IPS-18a (cell line): ENCODE data around the gene SPATA25.
"Not testable (repeated sequence)": the region's sequence is repeated elsewhere in the genome, so short reads cannot be mapped to it uniquely, and the experiment has no call there.

Experiments used
- H3K27ac ChIP-seq: one replicate; pipeline ENCODE4 v1.5.1; 2013; ENCODE audit warnings: low read length
- H3K27me3 ChIP-seq: one replicate; pipeline ENCODE4 v1.6.1; 2013; ENCODE audit warnings: mild to moderate bottlenecking, low read length; ENCODE audit not compliant: control insufficient read depth, insufficient read depth
- H3K36me3 ChIP-seq: one replicate; pipeline ENCODE4 v1.6.1; 2013; ENCODE audit warnings: low read depth, low read length; ENCODE audit not compliant: control insufficient read depth
- H3K4me1 ChIP-seq: one replicate; pipeline ENCODE4 v1.6.1; 2013; ENCODE audit warnings: low read depth, low read length; ENCODE audit not compliant: control insufficient read depth
- H3K4me3 ChIP-seq: one replicate; pipeline ENCODE4 v1.5.1; 2013; ENCODE audit warnings: low read length
- H3K9ac ChIP-seq: one replicate; pipeline ENCODE4 v1.6.1; 2013; ENCODE audit warnings: mild to moderate bottlenecking, low read length, moderate library complexity
- H3K9me3 ChIP-seq: one replicate; pipeline ENCODE4 v1.6.1; 2013; ENCODE audit warnings: low read depth, low read length; ENCODE audit not compliant: control insufficient read depth

Gene SPATA25

GRCh38 chr20:45910670-45911485 is 23.5 kb upstream of the SPATA25 start:
- Histone ChIP-seq H3K36me3 (peaks cover 21% of the 10 kb centered on the region), H3K4me3 (peak overlapping the region; percentile 66), H3K9ac (peak overlapping the region; percentile 64), H3K9me3 (no peaks in the 10 kb centered on the region), H3K27me3 (no peaks in the 10 kb centered on the region), H3K4me1 (peaks cover 3% of the 10 kb centered on the region), H3K27ac (peak overlapping the region; percentile 22)

GRCh38 chr20:45909817-45910669 is 22.6 kb upstream of the SPATA25 start:
- Histone ChIP-seq H3K4me1 (peaks cover 3% of the 10 kb centered on the region), H3K36me3 (peaks cover 28% of the 10 kb centered on the region), H3K9ac (no peak overlapping the region), H3K4me3 (peak overlapping the region; percentile 18), H3K27ac (no peak overlapping the region), H3K9me3 (no peaks in the 10 kb centered on the region), H3K27me3 (no peaks in the 10 kb centered on the region)

- Histone ChIP-seq H3K9ac (no peak overlapping the region), H3K36me3 (peaks cover 35% of the 10 kb centered on the region), H3K4me3 (no peak overlapping the region), H3K4me1 (peaks cover 3% of the 10 kb centered on the region), H3K9me3 (no peaks in the 10 kb centered on the region), H3K27ac (no peak overlapping the region), H3K27me3 (no peaks in the 10 kb centered on the region)
Observed at GRCh38 chr20:45909336-45909808, 21.9 kb upstream of the SPATA25 start.

GRCh38 chr20:45908084-45908483 is 20.7 kb upstream of the SPATA25 start:
- Histone ChIP-seq H3K9ac (no peak overlapping the region), H3K27ac (no peak overlapping the region), H3K27me3 (no peaks in the 10 kb centered on the region), H3K4me3 (no peak overlapping the region), H3K9me3 (no peaks in the 10 kb centered on the region), H3K4me1 (peaks cover 3% of the 10 kb centered on the region), H3K36me3 (peaks cover 46% of the 10 kb centered on the region)

- H3K4me1 ChIP-seq, result peaks cover 1% of the 10 kb centered on the region
- H3K27me3 ChIP-seq, result no peaks in the 10 kb centered on the region
- peaks cover 48% of the 10 kb centered on the region for H3K36me3 ChIP-seq
- H3K27ac ChIP-seq, result no peak overlapping the region
- H3K9me3 ChIP-seq, result no peaks in the 10 kb centered on the region
- no peak overlapping the region for H3K9ac ChIP-seq
- no peak overlapping the region for H3K4me3 ChIP-seq
Observed at GRCh38 chr20:45907219-45907948, 20.0 kb upstream of the SPATA25 start.

GRCh38 chr20:45905505-45906079 is 18.2 kb upstream of the SPATA25 start:
- H3K9me3 ChIP-seq, result no peaks in the 10 kb centered on the region
- no peak overlapping the region for H3K27ac ChIP-seq
- H3K4me3 ChIP-seq, result no peak overlapping the region
- H3K27me3 ChIP-seq, result no peaks in the 10 kb centered on the region
- H3K9ac ChIP-seq, result no peak overlapping the region
- H3K4me1 ChIP-seq, result no peaks in the 10 kb centered on the region
- H3K36me3 ChIP-seq, result peaks cover 59% of the 10 kb centered on the region

- H3K27ac ChIP-seq, result no peak overlapping the region
Observed at GRCh38 chr20:45904583-45905504, 17.4 kb upstream of the SPATA25 start.

GRCh38 chr20:45902199-45902701 is 14.8 kb upstream of the SPATA25 start:
- H3K9me3 ChIP-seq, result no peaks in the 10 kb centered on the region

More at GRCh38 chr20:45904583-45905504, 17.4 kb upstream of the SPATA25 start:
- H3K9me3 ChIP-seq, result no peaks in the 10 kb centered on the region
- H3K4me3 ChIP-seq, result no peak overlapping the region
- no peaks in the 10 kb centered on the region for H3K27me3 ChIP-seq
- H3K9ac ChIP-seq, result no peak overlapping the region
- no peaks in the 10 kb centered on the region for H3K4me1 ChIP-seq
- peaks cover 64% of the 10 kb centered on the region for H3K36me3 ChIP-seq

GRCh38 chr20:45901332-45901731 is 13.9 kb upstream of the SPATA25 start:
- H3K4me3 ChIP-seq, H3K27me3 ChIP-seq, H3K9me3 ChIP-seq, H3K27ac ChIP-seq, H3K4me1 ChIP-seq, H3K9ac ChIP-seq: not testable (repeated sequence)
- peaks cover 70% of the 10 kb centered on the region for H3K36me3 ChIP-seq

More at GRCh38 chr20:45902199-45902701, 14.8 kb upstream of the SPATA25 start:
- H3K27me3 ChIP-seq, result no peaks in the 10 kb centered on the region
- H3K27ac ChIP-seq, result no peak overlapping the region
- no peaks in the 10 kb centered on the region for H3K4me1 ChIP-seq
- H3K9ac ChIP-seq, result no peak overlapping the region
- peaks cover 69% of the 10 kb centered on the region for H3K36me3 ChIP-seq
- no peak overlapping the region for H3K4me3 ChIP-seq
